GM12878 (cell line): ENCODE data around the gene EEFSEC. TPM values are rescaled to one million over a fixed set of nuclear protein-coding genes. Genes with fewer than 3 reads are reported as not detected.

ENCODE experiments used
- ATF7 ChIP-seq: fragments of 450-650 bp; IDR thresholded peaks from 2 replicates; pipeline ENCODE4 v1.6.1; 2016; ENCODE audit warnings: low read depth, mild to moderate bottlenecking
- E2F8 ChIP-seq: fragments of 450-650 bp; IDR thresholded peaks from 2 replicates; pipeline ENCODE4 v1.6.1; 2018; ENCODE audit warnings: mild to moderate bottlenecking, low read depth, moderate library complexity; ENCODE audit not compliant: partially characterized antibody
- GATAD2B ChIP-seq: fragments of 450-650 bp; conservative IDR thresholded peaks from 2 replicates; pipeline ENCODE4 v1.6.1; 2017; ENCODE audit warnings: low read depth, mild to moderate bottlenecking, moderate library complexity
- HDAC6 ChIP-seq: fragments of 200-600 bp; sonication (generic); IDR thresholded peaks from one replicate; pipeline ENCODE4 v1.8.0; 2017; ENCODE audit warnings: antibody characterized with exemption; ENCODE audit not compliant: unreplicated experiment
- NR2F1 ChIP-seq: fragments of 450-650 bp; conservative IDR thresholded peaks from 2 replicates; pipeline ENCODE4 v1.6.1; 2017; ENCODE audit warnings: mild to moderate bottlenecking
- TBL1XR1 ChIP-seq: IDR thresholded peaks from 2 replicates; pipeline ENCODE4 v1.6.1; 2012; ENCODE audit warnings: low read depth, low read length, improper control_type of control experiment
- USF2 ChIP-seq: IDR thresholded peaks from 2 replicates; pipeline ENCODE4 v1.6.1; 2011; ENCODE audit warnings: low read depth, low read length, improper control_type of control experiment, borderline replicate concordance
- ZBTB33 ChIP-seq: fragments of 450-650 bp; IDR thresholded peaks from 2 replicates; pipeline ENCODE4 v1.6.1; 2017; ENCODE audit warnings: mild to moderate bottlenecking
- polyA plus RNA-seq, 11 experiments: library from polyadenylated mRNA; depleted of rRNA in 4 of 11; unstranded in 6 of 11; stranded (reverse) in 5 of 11; fragments of >200 nt; fragmentation: Nextera tagmentation in 4 of 11; fragmentation: Illumina TruSeq in 1 of 11; extraction: Ambion mirVana in 4 of 11; extraction: Trizol in 1 of 11; gene quantifications; 1 replicate in 1 of 11; 2 replicates in 10 of 11; pipeline versions ENCODE4 v1.2.1 to v1.2.3, GENCODE V29; 2011 to 2016; ENCODE audit warnings: inconsistent platforms in 2 of 11, missing spikeins in 2 of 11, low read depth in 1 of 11
- total RNA-seq, 4 experiments: library from RNA; depleted of rRNA in 3 of 4; stranded (reverse); fragments of >200 nt in 3 of 4; fragmentation: Illumina TruSeq in 1 of 4; extraction: Trizol in 1 of 4; gene quantifications; 2 replicates each; pipeline versions ENCODE4 v1.2.1 to v1.2.3, GENCODE V29; 2013 to 2021

EEFSEC gene
- total and polyA plus RNA-seq, 10 of the 15 experiments (the other 5 are each of a cell fraction or from before 2014, with no cell fraction given): 0.29 to 29.1 (median 16.1) TPM

GRCh38 chr3:128174675-128175590, 21.7 kb downstream of the EEFSEC start (continued):
- TF ChIP-seq E2F8 (no peak), GATAD2B (no peak), USF2 (no peak), ZBTB33 (no peak), HDAC6 (no peak), NR2F1 (no peak), ATF7 (no peak), TBL1XR1 (no peak)
